ENCODE measurements around the gene IFNB1.

- TF ChIP-seq CTCF (IDR thresholded peaks at IDR 0.05): no peak
- TF ChIP-seq POLR2A (IDR thresholded peaks at IDR 0.05): no peak
These were observed 33.9 kb downstream of the IFNB1 start for GRCh38 chr9:21043841-21044240.

All from right lobe of liver (tissue), 4 donors.